Measurements from ENCODE around the gene TTC21A.

The TTC21A gene

DNA sequence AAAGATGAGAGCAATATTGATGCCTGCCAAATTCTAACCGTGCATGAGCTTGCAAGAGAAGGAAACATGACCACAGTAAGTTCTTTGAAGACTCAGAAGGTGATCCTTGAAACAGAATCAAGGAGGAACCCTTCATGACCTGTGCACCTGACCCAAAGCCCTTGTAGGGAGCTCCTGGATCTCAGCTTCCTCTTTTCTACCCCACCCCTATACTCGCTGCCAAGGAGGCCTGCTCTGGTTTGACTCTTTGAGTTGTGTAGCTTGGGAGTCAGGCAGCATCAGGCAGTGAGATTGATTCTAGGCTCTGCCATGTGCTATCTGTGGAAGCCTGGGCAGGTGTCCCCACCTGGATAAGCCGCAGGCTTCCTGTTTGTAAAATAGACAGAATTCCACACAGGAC, 10.6 kb downstream of the TTC21A start:
- H3K4me3 ChIP-seq (ENCODE audit: low read depth in 1 of 2, low read length in 2 of 2): no peak overlapping the region
- H3K4me1 ChIP-seq (ENCODE audit: insufficient read depth, low read length): no peaks in the 10 kb centered on the region
- no peak overlapping the region for H3K4me2 ChIP-seq (ENCODE audit: insufficient read depth, low read length)
- H3K9ac ChIP-seq (ENCODE audit: low read depth, low read length): no peak overlapping the region
- no peaks in the 10 kb centered on the region for H3K9me3 ChIP-seq (ENCODE audit: insufficient read depth, low read length, severe bottlenecking)
- H2AFZ ChIP-seq (ENCODE audit: low read depth, low read length): no peak overlapping the region
- TF ChIP-seq EZH2 (IDR thresholded peaks at IDR 0.05; ENCODE audit: borderline replicate concordance, low read depth, low read length, severe bottlenecking): no peak
- TF ChIP-seq, protein P1, sequence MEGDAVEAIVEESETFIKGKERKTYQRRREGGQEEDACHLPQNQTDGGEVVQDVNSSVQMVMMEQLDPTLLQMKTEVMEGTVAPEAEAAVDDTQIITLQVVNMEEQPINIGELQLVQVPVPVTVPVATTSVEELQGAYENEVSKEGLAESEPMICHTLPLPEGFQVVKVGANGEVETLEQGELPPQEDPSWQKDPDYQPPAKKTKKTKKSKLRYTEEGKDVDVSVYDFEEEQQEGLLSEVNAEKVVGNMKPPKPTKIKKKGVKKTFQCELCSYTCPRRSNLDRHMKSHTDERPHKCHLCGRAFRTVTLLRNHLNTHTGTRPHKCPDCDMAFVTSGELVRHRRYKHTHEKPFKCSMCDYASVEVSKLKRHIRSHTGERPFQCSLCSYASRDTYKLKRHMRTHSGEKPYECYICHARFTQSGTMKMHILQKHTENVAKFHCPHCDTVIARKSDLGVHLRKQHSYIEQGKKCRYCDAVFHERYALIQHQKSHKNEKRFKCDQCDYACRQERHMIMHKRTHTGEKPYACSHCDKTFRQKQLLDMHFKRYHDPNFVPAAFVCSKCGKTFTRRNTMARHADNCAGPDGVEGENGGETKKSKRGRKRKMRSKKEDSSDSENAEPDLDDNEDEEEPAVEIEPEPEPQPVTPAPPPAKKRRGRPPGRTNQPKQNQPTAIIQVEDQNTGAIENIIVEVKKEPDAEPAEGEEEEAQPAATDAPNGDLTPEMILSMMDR (IDR thresholded peaks at IDR 0.05; ENCODE audit: borderline replicate concordance, extremely low read depth, low read length, poor library complexity, severe bottlenecking): no peak
- H3K27me3 ChIP-seq (ENCODE audit: insufficient read depth, low read length, poor library complexity): no peaks in the 10 kb centered on the region
- no peak for ATAC-seq (ENCODE audit: insufficient read depth, low read depth)
- H4K20me1 ChIP-seq (ENCODE audit: insufficient read depth, low read length): no peaks in the 10 kb centered on the region
- H3K79me2 ChIP-seq (ENCODE audit: insufficient read depth, low read length): no peaks in the 10 kb centered on the region
- H3K36me3 ChIP-seq (ENCODE audit: insufficient read depth, low read length): no peaks in the 10 kb centered on the region
- no peak overlapping the region for H3K27ac ChIP-seq (ENCODE audit: low read length)
- no peak for DNase-seq

DNA sequence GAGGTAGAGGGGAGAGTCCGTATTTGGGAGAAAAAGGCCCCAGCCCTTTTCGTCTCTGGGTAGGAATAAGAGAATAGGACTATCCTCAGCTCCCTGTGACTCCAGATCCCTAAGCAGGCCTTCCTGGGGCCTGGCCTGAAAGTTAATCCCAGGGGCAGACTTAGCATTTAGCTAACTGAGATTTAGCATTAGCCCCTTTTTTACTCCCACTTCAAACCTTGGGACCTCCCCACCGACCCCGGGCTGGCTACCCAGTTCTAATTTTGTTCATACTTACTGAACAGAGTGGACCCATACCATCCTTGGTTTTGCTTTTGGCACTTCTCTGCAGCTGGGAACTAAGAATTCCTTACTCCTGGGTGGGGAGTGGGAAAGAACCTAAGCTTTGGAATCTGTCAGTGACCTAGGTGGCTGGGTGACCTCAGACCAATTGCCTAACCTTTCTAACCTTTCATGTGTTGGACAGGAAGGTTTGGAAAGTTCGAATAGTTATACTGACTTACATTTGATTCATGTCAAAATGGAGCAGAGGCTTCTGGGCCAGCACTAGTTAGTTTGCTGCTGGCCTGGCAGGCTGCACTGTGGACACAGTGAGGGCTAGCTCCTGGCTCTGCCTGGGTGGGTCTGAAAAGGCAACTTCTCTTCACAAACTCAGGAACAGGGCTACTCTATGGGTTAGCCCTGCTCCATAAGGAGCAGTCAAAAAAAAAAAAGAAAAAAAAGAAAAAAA, 11.6 kb downstream of the TTC21A start:
- no peak overlapping the region for H2AFZ ChIP-seq (ENCODE audit: low read depth, low read length)
- no peaks in the 10 kb centered on the region for H4K20me1 ChIP-seq (ENCODE audit: insufficient read depth, low read length)
- no peak overlapping the region for H3K9ac ChIP-seq (ENCODE audit: low read depth, low read length)
- ATAC-seq (ENCODE audit: insufficient read depth, low read depth) (no peak), DNase-seq (no peak)
- H3K27ac ChIP-seq (ENCODE audit: low read length): no peak overlapping the region
- H3K27me3 ChIP-seq (ENCODE audit: insufficient read depth, low read length, poor library complexity): no peaks in the 10 kb centered on the region
- H3K36me3 ChIP-seq (ENCODE audit: insufficient read depth, low read length): no peaks in the 10 kb centered on the region
- H3K4me1 ChIP-seq (ENCODE audit: insufficient read depth, low read length): no peaks in the 10 kb centered on the region
- no peaks in the 10 kb centered on the region for H3K79me2 ChIP-seq (ENCODE audit: insufficient read depth, low read length)
- H3K4me3 ChIP-seq (ENCODE audit: low read depth in 1 of 2, low read length in 2 of 2): no peak overlapping the region
- TF ChIP-seq, protein P1 (IDR thresholded peaks at IDR 0.05; ENCODE audit: borderline replicate concordance, extremely low read depth, low read length, poor library complexity, severe bottlenecking): no peak
- TF ChIP-seq EZH2 (IDR thresholded peaks at IDR 0.05; ENCODE audit: borderline replicate concordance, low read depth, low read length, severe bottlenecking): no peak
- no peaks in the 10 kb centered on the region for H3K9me3 ChIP-seq (ENCODE audit: insufficient read depth, low read length, severe bottlenecking)
- no peak overlapping the region for H3K4me2 ChIP-seq (ENCODE audit: insufficient read depth, low read length)

DNA sequence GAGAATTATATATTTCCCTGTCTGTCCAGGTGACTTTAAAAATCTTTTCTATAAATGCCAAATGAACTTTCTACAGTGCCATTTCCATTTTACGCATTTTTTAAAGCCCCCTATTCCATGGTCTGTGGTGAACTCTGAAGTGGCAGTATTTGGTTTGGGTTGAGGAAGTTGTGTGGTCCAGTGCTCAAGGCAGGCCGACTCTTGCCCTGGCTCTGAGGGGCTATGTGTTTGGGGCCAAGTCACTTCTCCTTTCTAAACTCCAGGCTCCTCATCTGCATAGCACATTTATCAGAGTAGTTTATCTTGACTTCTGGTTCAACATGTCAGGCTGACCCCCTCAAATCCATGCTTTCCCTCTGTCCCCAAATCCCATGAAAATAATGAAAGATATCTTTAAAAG, 14.1 kb downstream of the TTC21A start:
- DNase-seq: no peak
- no peaks in the 10 kb centered on the region for H3K9me3 ChIP-seq (ENCODE audit: insufficient read depth, low read length, severe bottlenecking)
- H3K27ac ChIP-seq (ENCODE audit: low read length): no peak overlapping the region

More for the DNA sequence above, 14.1 kb downstream of the TTC21A start:
- no peak for ATAC-seq (ENCODE audit: insufficient read depth, low read depth)
- Histone ChIP-seq H3K4me2 (ENCODE audit: insufficient read depth, low read length) (no peak overlapping the region), H3K9ac (ENCODE audit: low read depth, low read length) (no peak overlapping the region), H3K36me3 (ENCODE audit: insufficient read depth, low read length) (no peaks in the 10 kb centered on the region), H4K20me1 (ENCODE audit: insufficient read depth, low read length) (no peaks in the 10 kb centered on the region), H3K4me3 (ENCODE audit: low read depth in 1 of 2, low read length in 2 of 2) (no peak overlapping the region), H3K27me3 (ENCODE audit: insufficient read depth, low read length, poor library complexity) (no peaks in the 10 kb centered on the region), H3K79me2 (ENCODE audit: insufficient read depth, low read length) (no peaks in the 10 kb centered on the region), H2AFZ (ENCODE audit: low read depth, low read length) (no peak overlapping the region), H3K4me1 (ENCODE audit: insufficient read depth, low read length) (no peaks in the 10 kb centered on the region)
- TF ChIP-seq, protein P1 (IDR thresholded peaks at IDR 0.05; ENCODE audit: borderline replicate concordance, extremely low read depth, low read length, poor library complexity, severe bottlenecking): no peak
- no peak for TF ChIP-seq EZH2 (IDR thresholded peaks at IDR 0.05; ENCODE audit: borderline replicate concordance, low read depth, low read length, severe bottlenecking)
